Subcutaneous adipose tissue (tissue), 4 donors: Measurements from ENCODE around the gene FARP2. TPM values are rescaled to one million over a fixed set of nuclear protein-coding genes. Genes with fewer than 3 reads are reported as not detected.

Experiments used
- CTCF ChIP-seq: fragments of 450-650 bp; IDR thresholded peaks from one replicate; pipeline ENCODE4 v1.5.1; 2016; ENCODE audit warnings: low read depth, mild to moderate bottlenecking, control low read depth, antibody characterized with exemption, moderate library complexity
- total RNA-seq, 4 donors: library from RNA; depleted of rRNA; stranded (reverse); fragments of >200 nt; gene quantifications; one replicate each; pipeline ENCODE4 v1.1.0, GENCODE V29; 2016

The FARP2 gene
- total RNA-seq, 4 donors from 2014 or later, result 27.4 to 49.1 (median 35.0) TPM

GRCh38 chr2:241349941-241350340, 6.1 kb upstream of the FARP2 start:
- no peak for TF ChIP-seq CTCF

DNA sequence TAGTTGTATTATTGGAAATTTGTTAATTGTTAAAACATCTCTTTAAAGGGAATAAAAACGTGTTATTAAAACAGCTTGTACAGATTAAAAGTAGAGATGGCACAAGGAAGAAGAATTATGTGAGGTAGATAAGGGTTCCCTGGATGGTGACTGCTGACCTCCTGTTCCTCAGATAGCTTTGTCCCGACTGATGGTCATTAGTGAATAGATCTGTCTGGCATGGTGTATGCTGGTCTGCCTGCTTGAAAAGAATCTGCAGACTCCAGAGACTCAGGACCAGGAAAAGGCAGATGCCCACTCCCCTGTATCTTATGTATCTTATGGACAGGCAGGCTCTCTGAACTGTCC, 5.6 kb upstream of the FARP2 start:
- TF ChIP-seq CTCF, result no peak

DNA sequence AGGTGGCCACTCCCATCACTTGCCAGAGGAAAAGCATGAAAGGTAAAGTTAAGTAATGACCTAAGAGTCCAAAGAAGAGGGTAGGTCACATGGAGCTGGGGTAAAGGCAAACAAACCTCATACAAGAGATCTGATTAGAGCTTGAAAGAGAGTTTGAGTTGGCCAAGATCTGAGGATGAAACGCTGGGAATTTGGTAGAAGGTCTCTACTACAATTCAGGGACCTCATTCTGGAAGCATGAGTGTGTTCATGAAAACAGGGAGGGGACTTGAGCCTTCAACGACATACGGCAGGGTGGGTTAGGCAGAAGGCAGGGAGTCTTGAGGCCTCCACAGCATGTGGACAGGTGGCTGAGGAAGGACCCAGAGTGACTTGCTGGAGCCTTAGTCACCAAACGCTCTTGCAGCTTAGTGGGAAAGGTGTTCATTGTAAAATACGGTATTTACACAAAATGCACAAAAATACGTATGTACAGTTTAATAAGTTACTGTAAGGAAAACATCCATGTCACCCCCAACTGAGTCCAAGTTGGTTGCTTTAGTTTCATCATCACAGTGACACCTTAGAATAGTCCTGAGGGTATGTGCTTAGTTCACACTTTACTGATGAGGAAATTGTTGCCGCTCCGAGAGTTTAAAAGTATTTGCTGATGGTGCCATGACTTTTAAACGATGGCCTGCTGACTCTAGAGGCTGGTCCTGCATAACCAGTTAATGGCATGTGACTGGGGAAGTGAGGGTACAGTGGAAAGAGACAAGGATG, 5.0 kb upstream of the FARP2 start:
- TF ChIP-seq CTCF, result no peak

- no peak for TF ChIP-seq CTCF
Measured at GRCh38 chr2:241351640-241352031, 4.4 kb upstream of the FARP2 start.

DNA sequence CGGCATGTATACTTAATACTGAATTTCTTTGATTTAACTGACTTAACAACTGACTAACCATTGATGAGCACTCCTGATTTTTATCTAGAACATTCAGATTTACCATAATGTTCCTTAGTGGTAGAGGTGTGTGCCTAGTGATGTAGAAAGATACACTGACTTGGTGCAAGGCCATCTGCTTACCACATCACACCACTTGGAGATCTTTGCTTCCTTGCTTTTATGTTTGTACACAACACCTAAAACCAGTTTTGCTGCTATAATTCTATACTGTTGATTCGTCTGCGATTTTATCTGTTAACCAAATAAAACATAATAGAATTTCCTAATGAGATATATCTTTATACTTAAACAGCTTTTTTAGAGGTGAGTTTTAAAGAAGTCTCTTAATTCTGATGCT, 3.9 kb upstream of the FARP2 start:
- TF ChIP-seq CTCF, result no peak

DNA sequence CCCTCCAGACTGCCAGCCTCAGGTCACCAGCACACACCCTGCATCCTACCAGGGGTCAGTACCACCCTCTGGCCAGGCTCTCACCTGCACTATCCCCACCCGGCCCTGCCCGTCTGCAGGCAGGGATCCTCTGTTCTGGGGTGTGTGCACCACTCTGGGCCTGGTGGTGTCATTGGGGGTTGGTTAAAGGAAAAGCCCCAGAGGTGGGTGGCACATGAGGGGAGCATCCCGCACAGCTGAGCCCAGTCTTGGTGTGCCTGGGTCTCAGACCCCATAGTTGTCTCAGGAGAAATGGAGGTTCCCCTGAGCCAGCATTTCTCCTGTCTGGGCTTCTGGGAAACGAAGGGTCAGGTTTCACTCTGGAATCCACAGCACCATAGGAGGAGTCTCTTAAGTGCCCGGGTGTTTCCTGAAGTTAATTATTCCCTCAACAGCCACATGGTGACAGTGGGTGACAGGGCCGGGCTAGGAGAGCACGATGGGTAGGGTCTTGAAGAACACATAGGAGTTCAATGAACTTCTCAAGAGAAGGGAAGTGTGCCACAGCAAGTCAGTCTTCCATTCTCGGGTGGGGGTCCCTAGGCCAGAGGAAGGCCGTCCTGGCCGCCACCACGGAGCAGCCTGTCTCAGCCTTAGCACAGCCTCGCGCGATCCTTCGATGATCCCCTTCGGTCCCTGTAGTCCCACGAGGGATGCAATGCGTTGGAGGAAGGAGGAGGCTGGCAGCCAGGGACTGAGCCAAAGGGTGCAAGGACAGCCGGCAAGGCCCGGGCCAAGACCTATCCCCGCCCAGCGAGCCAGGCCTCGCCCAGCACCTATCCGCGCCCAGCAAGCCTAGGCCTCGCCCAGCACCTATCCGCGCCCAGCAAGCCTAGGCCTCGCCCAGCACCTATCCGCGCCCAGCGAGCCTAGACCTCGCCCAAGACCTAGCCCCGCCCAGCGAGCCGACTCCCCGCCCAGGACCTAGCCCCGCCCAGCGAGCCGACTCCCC, 1.1 kb upstream of the FARP2 start:
- TF ChIP-seq CTCF, result no peak

- TF ChIP-seq CTCF, result no peak
Measured at GRCh38 chr2:241356871-241357260, 781 bp downstream of the FARP2 start.
